Adrenal gland (tissue), 5 donors: ENCODE data around the gene PTGER3.

Source experiments
- POLR2A ChIP-seq, 2 donors: fragments of 450-650 bp; IDR thresholded peaks; one replicate each; pipeline ENCODE4 v1.6.1; 2017; ENCODE audit warnings: antibody characterized with exemption in 2 of 2, mild to moderate bottlenecking in 2 of 2, moderate library complexity in 1 of 2
- TF ChIP-seq, protein P1 (sequence below), 6 experiments: fragments of 450-650 bp in 4 of 6; fragments of 200-600 bp in 2 of 6; sonication (generic) in 1 of 6; IDR thresholded peaks; 1 replicate in 5 of 6; 2 replicates in 1 of 6; pipeline versions ENCODE4 v1.5.1 to v1.8.0; 2016 to 2021; ENCODE audit warnings: antibody characterized with exemption in 6 of 6, mild to moderate bottlenecking in 2 of 6, moderate library complexity in 1 of 6
- donor health status: DM: no; HTN: no; CAD: no.

DNA sequence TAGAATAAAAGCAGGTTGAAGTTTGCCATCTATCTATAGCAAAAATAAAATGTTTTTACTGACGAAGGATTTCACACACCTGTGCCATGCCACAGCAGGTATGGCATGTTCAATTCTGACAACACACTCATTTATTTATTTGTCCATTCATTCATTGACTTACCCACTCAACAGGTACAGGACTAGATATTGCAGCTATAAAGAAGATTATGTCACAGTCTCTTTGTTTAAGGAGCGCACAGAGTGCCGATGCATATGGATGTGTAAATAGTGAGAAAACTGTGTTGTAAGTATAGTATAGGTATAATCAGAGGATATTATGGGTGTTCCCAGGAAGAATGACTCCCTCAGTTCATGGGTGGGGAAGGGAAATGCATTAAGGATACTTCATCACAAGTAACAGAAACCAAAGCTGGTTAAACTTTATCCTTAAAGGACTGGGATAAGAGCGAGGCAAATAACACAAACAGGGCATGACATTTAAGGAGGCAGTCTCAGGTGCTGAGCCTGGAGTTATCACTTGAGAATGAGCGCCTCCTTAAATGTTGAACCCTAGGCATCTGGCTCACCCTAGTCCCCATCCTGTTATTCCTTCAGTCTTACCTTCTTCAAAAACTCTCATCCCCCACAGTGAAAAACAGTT, 41.1 kb upstream of the PTGER3 start:
- TF ChIP-seq, protein P1, sequence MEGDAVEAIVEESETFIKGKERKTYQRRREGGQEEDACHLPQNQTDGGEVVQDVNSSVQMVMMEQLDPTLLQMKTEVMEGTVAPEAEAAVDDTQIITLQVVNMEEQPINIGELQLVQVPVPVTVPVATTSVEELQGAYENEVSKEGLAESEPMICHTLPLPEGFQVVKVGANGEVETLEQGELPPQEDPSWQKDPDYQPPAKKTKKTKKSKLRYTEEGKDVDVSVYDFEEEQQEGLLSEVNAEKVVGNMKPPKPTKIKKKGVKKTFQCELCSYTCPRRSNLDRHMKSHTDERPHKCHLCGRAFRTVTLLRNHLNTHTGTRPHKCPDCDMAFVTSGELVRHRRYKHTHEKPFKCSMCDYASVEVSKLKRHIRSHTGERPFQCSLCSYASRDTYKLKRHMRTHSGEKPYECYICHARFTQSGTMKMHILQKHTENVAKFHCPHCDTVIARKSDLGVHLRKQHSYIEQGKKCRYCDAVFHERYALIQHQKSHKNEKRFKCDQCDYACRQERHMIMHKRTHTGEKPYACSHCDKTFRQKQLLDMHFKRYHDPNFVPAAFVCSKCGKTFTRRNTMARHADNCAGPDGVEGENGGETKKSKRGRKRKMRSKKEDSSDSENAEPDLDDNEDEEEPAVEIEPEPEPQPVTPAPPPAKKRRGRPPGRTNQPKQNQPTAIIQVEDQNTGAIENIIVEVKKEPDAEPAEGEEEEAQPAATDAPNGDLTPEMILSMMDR (IDR thresholded peaks at IDR 0.05): no peak
- TF ChIP-seq POLR2A (IDR thresholded peaks at IDR 0.05): no peak
